ENCODE measurements around the gene THUMPD1.
"Not testable (repeated sequence)": the region's sequence is repeated elsewhere in the genome, so short reads cannot be mapped to it uniquely, and the experiment has no call there.

Gene THUMPD1

GRCh38 chr16:20704281-20704680, 37.3 kb downstream of the THUMPD1 start:
- H3K4me3 ChIP-seq (replicated peaks; ENCODE audit: low read depth, low read length), result no peak overlapping the region
- DNase-seq (ENCODE audit: low read depth), result no peak
- TF ChIP-seq, protein P1, sequence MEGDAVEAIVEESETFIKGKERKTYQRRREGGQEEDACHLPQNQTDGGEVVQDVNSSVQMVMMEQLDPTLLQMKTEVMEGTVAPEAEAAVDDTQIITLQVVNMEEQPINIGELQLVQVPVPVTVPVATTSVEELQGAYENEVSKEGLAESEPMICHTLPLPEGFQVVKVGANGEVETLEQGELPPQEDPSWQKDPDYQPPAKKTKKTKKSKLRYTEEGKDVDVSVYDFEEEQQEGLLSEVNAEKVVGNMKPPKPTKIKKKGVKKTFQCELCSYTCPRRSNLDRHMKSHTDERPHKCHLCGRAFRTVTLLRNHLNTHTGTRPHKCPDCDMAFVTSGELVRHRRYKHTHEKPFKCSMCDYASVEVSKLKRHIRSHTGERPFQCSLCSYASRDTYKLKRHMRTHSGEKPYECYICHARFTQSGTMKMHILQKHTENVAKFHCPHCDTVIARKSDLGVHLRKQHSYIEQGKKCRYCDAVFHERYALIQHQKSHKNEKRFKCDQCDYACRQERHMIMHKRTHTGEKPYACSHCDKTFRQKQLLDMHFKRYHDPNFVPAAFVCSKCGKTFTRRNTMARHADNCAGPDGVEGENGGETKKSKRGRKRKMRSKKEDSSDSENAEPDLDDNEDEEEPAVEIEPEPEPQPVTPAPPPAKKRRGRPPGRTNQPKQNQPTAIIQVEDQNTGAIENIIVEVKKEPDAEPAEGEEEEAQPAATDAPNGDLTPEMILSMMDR (IDR thresholded peaks at IDR 0.05; ENCODE audit: low read length, missing control alignments), result no peak

DNA sequence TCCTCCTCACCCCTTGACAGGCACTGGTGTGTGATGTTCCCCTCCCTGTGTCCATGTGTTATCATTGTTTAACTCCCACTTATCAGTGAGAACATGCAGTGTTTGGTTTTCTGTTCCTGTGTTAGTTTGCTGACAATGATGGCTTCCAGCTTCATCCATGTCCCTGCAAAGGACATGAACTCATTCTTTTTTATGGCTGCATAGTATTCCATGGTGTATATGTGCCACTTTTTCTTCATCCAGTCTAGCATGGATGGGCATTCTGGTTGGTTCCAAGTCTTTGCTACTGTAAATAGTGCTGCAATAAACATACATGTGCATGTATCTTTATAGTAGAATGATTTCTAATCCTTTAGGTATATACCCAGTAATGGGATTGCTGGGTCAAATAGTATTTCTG, 39.9 kb downstream of the THUMPD1 start:
- H3K4me3 ChIP-seq (replicated peaks; ENCODE audit: low read depth, low read length); DNase-seq (ENCODE audit: low read depth): not testable (repeated sequence)

- DNase-seq (ENCODE audit: low read depth), result no peak
- TF ChIP-seq, protein P1 (IDR thresholded peaks at IDR 0.05; ENCODE audit: low read length, missing control alignments), result no peak
- H3K4me3 ChIP-seq (replicated peaks; ENCODE audit: low read depth, low read length), result no peak overlapping the region
Measured at GRCh38 chr16:20696618-20697017, 45.0 kb downstream of the THUMPD1 start.

- no peak overlapping the region for H3K4me3 ChIP-seq (replicated peaks; ENCODE audit: low read depth, low read length)
- no peak for DNase-seq (ENCODE audit: low read depth)
- TF ChIP-seq, protein P1 (IDR thresholded peaks at IDR 0.05; ENCODE audit: low read length, missing control alignments), result no peak
Measured at GRCh38 chr16:20695024-20695423, 46.6 kb downstream of the THUMPD1 start.

DNA sequence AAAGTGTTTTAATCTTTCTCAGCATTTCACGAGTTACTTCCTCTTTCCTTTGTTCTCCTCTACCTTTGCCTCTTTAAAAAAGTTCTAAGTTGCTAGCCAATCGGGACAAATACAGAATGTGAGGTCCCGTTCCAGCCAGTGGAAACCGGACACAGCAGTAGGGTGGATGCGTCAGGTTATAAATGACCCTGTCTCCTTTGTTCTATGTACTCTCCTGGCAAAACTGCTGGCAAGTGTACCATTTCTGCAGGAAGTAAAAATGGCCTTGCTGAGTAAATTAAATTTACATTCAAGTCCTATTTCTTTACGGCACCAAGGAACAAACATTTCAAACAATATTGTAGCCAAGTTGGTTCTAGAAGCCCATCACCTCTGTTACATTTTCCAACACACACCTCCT, 47.5 kb downstream of the THUMPD1 start:
- not testable (repeated sequence) for DNase-seq (ENCODE audit: low read depth); H3K4me3 ChIP-seq (replicated peaks; ENCODE audit: low read depth, low read length)

- TF ChIP-seq, protein P1 (IDR thresholded peaks at IDR 0.05; ENCODE audit: low read length, missing control alignments), result no peak
- H3K4me3 ChIP-seq (replicated peaks; ENCODE audit: low read depth, low read length), result no peak overlapping the region
- no peak for DNase-seq (ENCODE audit: low read depth)
Measured at GRCh38 chr16:20689668-20690067, 52.0 kb downstream of the THUMPD1 start.

GRCh38 chr16:20683812-20684211, 57.8 kb downstream of the THUMPD1 start:
- no peak overlapping the region for H3K4me3 ChIP-seq (replicated peaks; ENCODE audit: low read depth, low read length)
- TF ChIP-seq, protein P1 (IDR thresholded peaks at IDR 0.05; ENCODE audit: low read length, missing control alignments), result no peak
- DNase-seq (ENCODE audit: low read depth), result no peak
